Astrocyte (in vitro differentiated cells and primary cell): Measurements from ENCODE around the gene CRYBG3. TPM values are rescaled to one million over a fixed set of nuclear protein-coding genes. Genes with fewer than 3 reads are reported as not detected.

ENCODE experiments used
- DNase-seq: peaks from one replicate; pipeline ENCODE4 v3.0.0-alpha.2; 2010; ENCODE audit warnings: low read depth
- FAIRE-seq: peaks from 2 replicates; lab custom pipeline; 2011; peaks lifted over from hg19 to GRCh38; lab: Jason Lieb, UNC
- H2AFZ ChIP-seq: 2 replicates; pipeline ENCODE4 v1.6.0; 2012; ENCODE audit warnings: low read depth, low read length, inconsistent platforms
- H3K27ac ChIP-seq: 2 replicates; pipeline ENCODE4 v1.5.1; 2011; ENCODE audit warnings: low read depth, low read length, inconsistent platforms
- H3K27me3 ChIP-seq: 2 replicates; pipeline ENCODE4 v1.6.0; 2011; ENCODE audit warnings: low read length, inconsistent platforms; ENCODE audit not compliant: insufficient read depth
- H3K36me3 ChIP-seq: 2 replicates; pipeline ENCODE4 v1.5.1; 2011; ENCODE audit warnings: low read length, inconsistent platforms; ENCODE audit not compliant: insufficient read depth
- H3K4me1 ChIP-seq: 2 replicates; pipeline ENCODE4 v1.5.1; 2011; ENCODE audit warnings: low read length, inconsistent platforms; ENCODE audit not compliant: insufficient read depth
- H3K4me2 ChIP-seq: 2 replicates; pipeline ENCODE4 v1.6.0; 2012; ENCODE audit warnings: low read length, inconsistent platforms
- H3K4me3 ChIP-seq: 2 replicates; pipeline ENCODE4 v1.5.1; 2011; ENCODE audit warnings: low read depth, mild to moderate bottlenecking, low read length, inconsistent platforms; ENCODE audit not compliant: insufficient read depth
- H3K79me2 ChIP-seq: 2 replicates; pipeline ENCODE4 v1.6.0; 2012; ENCODE audit warnings: mild to moderate bottlenecking, low read length, inconsistent platforms; ENCODE audit not compliant: insufficient read depth
- H3K9ac ChIP-seq: 2 replicates; pipeline ENCODE4 v1.6.0; 2012; ENCODE audit warnings: mild to moderate bottlenecking, low read length, inconsistent platforms
- H3K9me3 ChIP-seq: 2 replicates; pipeline ENCODE4 v1.5.1; 2012; ENCODE audit warnings: low read depth, mild to moderate bottlenecking, low read length, inconsistent platforms; ENCODE audit not compliant: insufficient read depth
- H4K20me1 ChIP-seq: 2 replicates; pipeline ENCODE4 v1.6.0; 2012; ENCODE audit warnings: low read length, inconsistent platforms; ENCODE audit not compliant: insufficient read depth
- H3K27ac Mint-ChIP-seq: one replicate; pipeline ENCODE4 v1.8.0; 2021; ENCODE audit warnings: mild to moderate bottlenecking, mixed read lengths; ENCODE audit not compliant: unreplicated experiment
- H3K27me3 Mint-ChIP-seq: one replicate; pipeline ENCODE4 v1.8.0; 2021; ENCODE audit warnings: low read depth, mixed read lengths; ENCODE audit not compliant: unreplicated experiment
- H3K36me3 Mint-ChIP-seq: one replicate; pipeline ENCODE4 v1.8.0; 2021; ENCODE audit warnings: low read depth, mixed read lengths; ENCODE audit not compliant: unreplicated experiment
- H3K4me1 Mint-ChIP-seq: one replicate; pipeline ENCODE4 v1.8.0; 2021; ENCODE audit warnings: low read depth, mixed read lengths; ENCODE audit not compliant: unreplicated experiment
- H3K4me3 Mint-ChIP-seq: one replicate; pipeline ENCODE4 v1.8.0; 2021; ENCODE audit warnings: mild to moderate bottlenecking, moderate library complexity, mixed read lengths; ENCODE audit not compliant: unreplicated experiment
- H3K9me3 Mint-ChIP-seq: one replicate; pipeline ENCODE4 v1.8.0; 2021; ENCODE audit warnings: mild to moderate bottlenecking, mixed read lengths; ENCODE audit not compliant: unreplicated experiment
- EZH2 ChIP-seq: IDR thresholded peaks from 2 replicates; pipeline ENCODE4 v1.6.1; 2012; ENCODE audit warnings: mild to moderate bottlenecking, low read length, inconsistent platforms; ENCODE audit not compliant: insufficient read depth
- total RNA-seq: library from RNA; stranded (reverse); gene quantifications from 2 replicates; pipeline ENCODE4 v1.2.1, GENCODE V29; 2021
- TF ChIP-seq, protein P1 (sequence below): IDR thresholded peaks from 2 replicates; pipeline ENCODE4 v1.5.1; 2011; ENCODE audit warnings: low read depth, mild to moderate bottlenecking, inconsistent platforms, low read length, moderate library complexity; ENCODE audit not compliant: insufficient read depth

CRYBG3 gene
- total RNA-seq, 1 donor from 2014 or later = 13.0 TPM

DNA sequence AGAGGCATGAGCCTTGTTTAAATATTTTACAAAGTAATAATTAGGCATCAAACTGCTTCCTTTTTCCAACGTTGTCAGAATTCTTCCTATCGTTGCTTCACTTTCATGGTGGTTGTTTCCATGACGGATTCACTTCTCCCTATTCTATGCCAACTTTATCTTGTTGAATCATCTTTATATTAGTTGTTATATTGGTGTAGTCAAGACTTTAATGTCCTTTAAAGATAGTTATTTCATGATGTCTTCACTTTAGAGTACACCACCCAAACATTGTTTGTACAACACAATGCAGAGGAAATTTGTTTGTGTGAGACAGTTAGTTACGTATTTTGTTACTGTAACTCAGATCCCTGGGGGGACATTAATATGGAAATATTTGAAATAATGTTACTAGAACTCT is 61.9 kb downstream of the CRYBG3 start:
- H3K27ac Mint-ChIP-seq = no peak overlapping the region
- peaks cover 15% of the 10 kb centered on the region for H3K4me1 Mint-ChIP-seq
- no peak for TF ChIP-seq EZH2
- TF ChIP-seq, protein P1, sequence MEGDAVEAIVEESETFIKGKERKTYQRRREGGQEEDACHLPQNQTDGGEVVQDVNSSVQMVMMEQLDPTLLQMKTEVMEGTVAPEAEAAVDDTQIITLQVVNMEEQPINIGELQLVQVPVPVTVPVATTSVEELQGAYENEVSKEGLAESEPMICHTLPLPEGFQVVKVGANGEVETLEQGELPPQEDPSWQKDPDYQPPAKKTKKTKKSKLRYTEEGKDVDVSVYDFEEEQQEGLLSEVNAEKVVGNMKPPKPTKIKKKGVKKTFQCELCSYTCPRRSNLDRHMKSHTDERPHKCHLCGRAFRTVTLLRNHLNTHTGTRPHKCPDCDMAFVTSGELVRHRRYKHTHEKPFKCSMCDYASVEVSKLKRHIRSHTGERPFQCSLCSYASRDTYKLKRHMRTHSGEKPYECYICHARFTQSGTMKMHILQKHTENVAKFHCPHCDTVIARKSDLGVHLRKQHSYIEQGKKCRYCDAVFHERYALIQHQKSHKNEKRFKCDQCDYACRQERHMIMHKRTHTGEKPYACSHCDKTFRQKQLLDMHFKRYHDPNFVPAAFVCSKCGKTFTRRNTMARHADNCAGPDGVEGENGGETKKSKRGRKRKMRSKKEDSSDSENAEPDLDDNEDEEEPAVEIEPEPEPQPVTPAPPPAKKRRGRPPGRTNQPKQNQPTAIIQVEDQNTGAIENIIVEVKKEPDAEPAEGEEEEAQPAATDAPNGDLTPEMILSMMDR = no peak
- no peak overlapping the region for H3K4me3 ChIP-seq
- H3K4me3 Mint-ChIP-seq = no peak overlapping the region
- peaks cover 11% of the 10 kb centered on the region for H3K36me3 ChIP-seq
- peaks cover 5% of the 10 kb centered on the region for H3K36me3 Mint-ChIP-seq
- no peaks in the 10 kb centered on the region for H3K27me3 ChIP-seq
- no peaks in the 10 kb centered on the region for H3K9me3 ChIP-seq
- FAIRE-seq = no peak
- no peaks in the 10 kb centered on the region for H4K20me1 ChIP-seq
- no peaks in the 10 kb centered on the region for H3K27me3 Mint-ChIP-seq
- H3K4me1 ChIP-seq = peaks cover 7% of the 10 kb centered on the region
- H3K27ac ChIP-seq = no peak overlapping the region
- H2AFZ ChIP-seq = no peak overlapping the region
- no peak overlapping the region for H3K4me2 ChIP-seq
- no peaks in the 10 kb centered on the region for H3K79me2 ChIP-seq
- H3K9me3 Mint-ChIP-seq = no peaks in the 10 kb centered on the region
- DNase-seq = no peak
- no peak overlapping the region for H3K9ac ChIP-seq

DNA sequence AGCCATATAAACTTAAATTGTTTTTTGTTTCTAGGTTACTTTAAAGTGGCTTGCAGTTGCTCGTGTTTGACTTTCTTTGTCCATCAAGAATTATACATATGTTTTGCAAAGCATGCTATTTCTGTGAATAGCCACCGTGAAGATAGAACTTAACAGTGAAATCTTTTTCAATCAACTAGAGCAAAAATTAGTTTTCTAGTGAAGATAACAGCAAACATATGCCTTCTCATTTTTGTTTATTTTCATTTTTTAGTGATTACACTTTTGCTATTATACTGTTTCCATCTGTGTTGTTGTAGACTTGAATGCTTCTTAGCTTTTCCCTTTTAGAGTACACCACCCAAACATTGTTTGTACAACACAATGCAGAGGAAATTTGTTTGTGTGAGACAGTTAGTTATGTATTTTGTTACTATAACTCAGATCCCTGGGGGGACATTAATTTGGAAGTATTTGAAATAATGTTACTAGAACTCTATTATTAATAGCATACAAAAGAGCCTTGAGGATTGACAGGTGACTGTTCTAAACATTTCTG is 62.8 kb downstream of the CRYBG3 start:
- no peak for FAIRE-seq

More for the DNA sequence above, 62.8 kb downstream of the CRYBG3 start:
- TF ChIP-seq, protein P1 = no peak
- no peak overlapping the region for H3K9ac ChIP-seq
- no peak overlapping the region for H2AFZ ChIP-seq
- H3K4me2 ChIP-seq = no peak overlapping the region
- no peaks in the 10 kb centered on the region for H3K27me3 ChIP-seq
- peaks cover 19% of the 10 kb centered on the region for H3K36me3 ChIP-seq
- Mint-ChIP-seq H3K36me3 (peaks cover 5% of the 10 kb centered on the region), H3K4me3 (no peak overlapping the region), H3K27me3 (no peaks in the 10 kb centered on the region), H3K4me1 (peaks cover 15% of the 10 kb centered on the region), H3K27ac (no peak overlapping the region), H3K9me3 (no peaks in the 10 kb centered on the region)
- no peaks in the 10 kb centered on the region for H3K79me2 ChIP-seq
- H3K4me1 ChIP-seq = peaks cover 7% of the 10 kb centered on the region
- H3K27ac ChIP-seq = no peak overlapping the region
- H3K9me3 ChIP-seq = no peaks in the 10 kb centered on the region
- H3K4me3 ChIP-seq = no peak overlapping the region
- no peaks in the 10 kb centered on the region for H4K20me1 ChIP-seq
- DNase-seq = no peak
